ENCODE data around the gene CDK1.

CDK1 gene

GRCh38 chr10:60737242-60737641 lies 41.0 kb upstream of the CDK1 start:
- Histone ChIP-seq H3K4me3 (ENCODE audit: low read length in 2 of 2) (no peak overlapping the region), H3K36me3 (ENCODE audit: control insufficient read depth in 2 of 2, insufficient read depth in 2 of 2, low read length in 2 of 2) (no peaks in the 10 kb centered on the region), H3K27ac (ENCODE audit: low read depth in 2 of 2, low read length in 2 of 2) (no peak overlapping the region), H3K4me1 (ENCODE audit: control insufficient read depth in 2 of 2, insufficient read depth in 2 of 2, low read length in 2 of 2) (peaks cover 0 to under 1% of the 10 kb centered on the region in 2 donors), H3K9ac (ENCODE audit: low read depth in 1 of 2, low read length in 2 of 2) (no peak overlapping the region), H3K27me3 (ENCODE audit: control insufficient read depth in 2 of 2, insufficient read depth in 2 of 2, low read length in 2 of 2) (peaks cover 0 to 2% of the 10 kb centered on the region in 2 donors), H3K9me3 (ENCODE audit: control insufficient read depth in 2 of 2, low read length in 2 of 2) (no peaks in the 10 kb centered on the region)

DNA sequence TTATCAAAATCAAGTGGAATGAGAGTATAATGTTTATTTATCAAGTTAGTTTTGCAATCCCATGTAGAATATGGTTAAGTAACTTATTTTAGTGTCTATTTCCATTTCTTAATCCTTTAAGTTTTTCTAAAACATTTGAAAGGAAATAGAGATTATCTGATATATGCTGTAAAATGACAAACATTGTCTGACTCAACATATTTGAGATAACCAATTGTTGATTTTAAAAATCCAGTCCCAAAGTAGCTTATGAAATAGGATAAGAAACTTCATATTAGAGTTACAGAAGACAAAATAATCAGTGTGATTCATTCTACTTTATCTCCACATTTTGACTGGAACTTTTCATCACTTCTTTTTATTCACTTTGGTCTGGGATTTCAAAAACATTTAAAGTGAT lies 38.7 kb upstream of the CDK1 start:
- H3K27ac ChIP-seq (ENCODE audit: low read depth in 2 of 2, low read length in 2 of 2) = no peak overlapping the region

DNA sequence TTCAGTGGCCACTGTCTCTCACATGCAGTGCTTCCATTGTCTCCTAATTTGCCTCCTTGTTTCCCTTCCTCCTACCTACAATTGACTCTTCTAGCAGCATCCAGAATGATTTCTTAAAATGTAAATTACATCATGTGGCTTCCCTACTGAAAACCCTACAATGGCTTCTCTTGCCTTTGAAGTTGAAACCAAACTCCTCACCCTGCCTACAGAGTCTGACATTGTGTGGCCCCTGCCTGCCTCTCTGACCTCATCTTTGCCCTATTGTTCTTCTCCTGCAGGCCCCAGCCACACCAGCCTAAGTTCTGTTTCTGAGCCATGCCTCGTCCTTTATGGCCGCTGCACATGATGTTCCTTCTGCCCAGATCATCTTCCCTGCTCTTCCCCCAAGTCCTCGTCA lies 35.8 kb upstream of the CDK1 start:
- Histone ChIP-seq H3K27ac (ENCODE audit: low read depth in 2 of 2, low read length in 2 of 2) (no peak overlapping the region), H3K4me1 (ENCODE audit: control insufficient read depth in 2 of 2, insufficient read depth in 2 of 2, low read length in 2 of 2) (no peaks in the 10 kb centered on the region), H3K9ac (ENCODE audit: low read depth in 1 of 2, low read length in 2 of 2) (no peak overlapping the region), H3K27me3 (ENCODE audit: control insufficient read depth in 2 of 2, insufficient read depth in 2 of 2, low read length in 2 of 2) (no peaks in the 10 kb centered on the region), H3K4me3 (ENCODE audit: low read length in 2 of 2) (no peak overlapping the region), H3K9me3 (ENCODE audit: control insufficient read depth in 2 of 2, low read length in 2 of 2) (no peaks in the 10 kb centered on the region), H3K36me3 (ENCODE audit: control insufficient read depth in 2 of 2, insufficient read depth in 2 of 2, low read length in 2 of 2) (no peaks in the 10 kb centered on the region)

More for the DNA sequence above, 38.7 kb upstream of the CDK1 start:
- Histone ChIP-seq H3K9me3 (ENCODE audit: control insufficient read depth in 2 of 2, low read length in 2 of 2) (no peaks in the 10 kb centered on the region), H3K4me3 (ENCODE audit: low read length in 2 of 2) (no peak overlapping the region), H3K9ac (ENCODE audit: low read depth in 1 of 2, low read length in 2 of 2) (no peak overlapping the region), H3K4me1 (ENCODE audit: control insufficient read depth in 2 of 2, insufficient read depth in 2 of 2, low read length in 2 of 2) (no peaks in the 10 kb centered on the region), H3K36me3 (ENCODE audit: control insufficient read depth in 2 of 2, insufficient read depth in 2 of 2, low read length in 2 of 2) (no peaks in the 10 kb centered on the region), H3K27me3 (ENCODE audit: control insufficient read depth in 2 of 2, insufficient read depth in 2 of 2, low read length in 2 of 2) (peaks cover 0 to 2% of the 10 kb centered on the region in 2 donors)

- no peaks in the 10 kb centered on the region for H3K4me1 ChIP-seq (ENCODE audit: control insufficient read depth in 2 of 2, insufficient read depth in 2 of 2, low read length in 2 of 2)
- H3K9ac ChIP-seq (ENCODE audit: low read depth in 1 of 2, low read length in 2 of 2) = no peak overlapping the region
- no peaks in the 10 kb centered on the region for H3K27me3 ChIP-seq (ENCODE audit: control insufficient read depth in 2 of 2, insufficient read depth in 2 of 2, low read length in 2 of 2)
- H3K9me3 ChIP-seq (ENCODE audit: control insufficient read depth in 2 of 2, low read length in 2 of 2) = no peaks in the 10 kb centered on the region
- H3K36me3 ChIP-seq (ENCODE audit: control insufficient read depth in 2 of 2, insufficient read depth in 2 of 2, low read length in 2 of 2) = no peaks in the 10 kb centered on the region
- H3K27ac ChIP-seq (ENCODE audit: low read depth in 2 of 2, low read length in 2 of 2) = no peak overlapping the region
- H3K4me3 ChIP-seq (ENCODE audit: low read length in 2 of 2) = no peak overlapping the region
Observed at GRCh38 chr10:60747817-60748469, 30.3 kb upstream of the CDK1 start.

- no peaks in the 10 kb centered on the region for H3K27me3 ChIP-seq (ENCODE audit: control insufficient read depth in 2 of 2, insufficient read depth in 2 of 2, low read length in 2 of 2)
- H3K27ac ChIP-seq (ENCODE audit: low read depth in 2 of 2, low read length in 2 of 2) = no peak overlapping the region
- H3K4me3 ChIP-seq (ENCODE audit: low read length in 2 of 2) = no peak overlapping the region
- H3K9ac ChIP-seq (ENCODE audit: low read depth in 1 of 2, low read length in 2 of 2) = no peak overlapping the region
- H3K4me1 ChIP-seq (ENCODE audit: control insufficient read depth in 2 of 2, insufficient read depth in 2 of 2, low read length in 2 of 2) = no peaks in the 10 kb centered on the region
- no peaks in the 10 kb centered on the region for H3K9me3 ChIP-seq (ENCODE audit: control insufficient read depth in 2 of 2, low read length in 2 of 2)
- no peaks in the 10 kb centered on the region for H3K36me3 ChIP-seq (ENCODE audit: control insufficient read depth in 2 of 2, insufficient read depth in 2 of 2, low read length in 2 of 2)
Observed at GRCh38 chr10:60753152-60753551, 25.1 kb upstream of the CDK1 start.

GRCh38 chr10:60753817-60754216 lies 24.5 kb upstream of the CDK1 start:
- H3K9ac ChIP-seq (ENCODE audit: low read depth in 1 of 2, low read length in 2 of 2) = no peak overlapping the region
- H3K4me1 ChIP-seq (ENCODE audit: control insufficient read depth in 2 of 2, insufficient read depth in 2 of 2, low read length in 2 of 2) = no peaks in the 10 kb centered on the region
- no peaks in the 10 kb centered on the region for H3K36me3 ChIP-seq (ENCODE audit: control insufficient read depth in 2 of 2, insufficient read depth in 2 of 2, low read length in 2 of 2)
- no peak overlapping the region for H3K4me3 ChIP-seq (ENCODE audit: low read length in 2 of 2)
- no peaks in the 10 kb centered on the region for H3K27me3 ChIP-seq (ENCODE audit: control insufficient read depth in 2 of 2, insufficient read depth in 2 of 2, low read length in 2 of 2)
- no peak overlapping the region for H3K27ac ChIP-seq (ENCODE audit: low read depth in 2 of 2, low read length in 2 of 2)
- H3K9me3 ChIP-seq (ENCODE audit: control insufficient read depth in 2 of 2, low read length in 2 of 2) = no peaks in the 10 kb centered on the region

DNA sequence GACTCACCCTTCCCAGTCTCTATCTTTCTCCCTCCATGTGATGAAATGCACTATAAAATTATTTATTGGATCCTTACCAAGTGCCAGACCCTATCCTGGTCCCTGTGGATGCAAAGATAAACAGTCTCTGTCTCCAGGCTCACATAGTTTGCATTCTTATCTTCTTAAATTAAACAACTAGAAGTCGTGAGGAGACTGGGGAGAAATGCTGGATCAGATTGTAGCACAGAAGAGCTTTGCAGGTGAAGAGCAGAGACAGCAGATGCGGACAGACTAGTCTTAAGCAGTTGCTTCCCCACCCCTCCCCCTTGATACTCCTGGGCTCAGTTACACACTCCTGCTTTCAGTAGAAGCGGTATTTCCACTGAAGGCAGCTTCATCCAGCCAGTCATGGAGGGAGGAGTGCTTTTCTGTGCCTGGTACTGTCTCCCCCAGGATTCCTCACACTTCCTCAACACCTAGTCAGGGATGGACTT lies 20.8 kb upstream of the CDK1 start:
- H3K36me3 ChIP-seq (ENCODE audit: control insufficient read depth in 2 of 2, insufficient read depth in 2 of 2, low read length in 2 of 2) = no peaks in the 10 kb centered on the region
- H3K4me3 ChIP-seq (ENCODE audit: low read length in 2 of 2) = no peak overlapping the region
- H3K27me3 ChIP-seq (ENCODE audit: control insufficient read depth in 2 of 2, insufficient read depth in 2 of 2, low read length in 2 of 2) = no peaks in the 10 kb centered on the region
- no peak overlapping the region for H3K27ac ChIP-seq (ENCODE audit: low read depth in 2 of 2, low read length in 2 of 2)
- no peak overlapping the region for H3K9ac ChIP-seq (ENCODE audit: low read depth in 1 of 2, low read length in 2 of 2)
- no peaks in the 10 kb centered on the region for H3K4me1 ChIP-seq (ENCODE audit: control insufficient read depth in 2 of 2, insufficient read depth in 2 of 2, low read length in 2 of 2)
- H3K9me3 ChIP-seq (ENCODE audit: control insufficient read depth in 2 of 2, low read length in 2 of 2) = no peaks in the 10 kb centered on the region

- H3K9ac ChIP-seq (ENCODE audit: low read depth in 1 of 2, low read length in 2 of 2) = no peak overlapping the region
- H3K27me3 ChIP-seq (ENCODE audit: control insufficient read depth in 2 of 2, insufficient read depth in 2 of 2, low read length in 2 of 2) = no peaks in the 10 kb centered on the region
- no peaks in the 10 kb centered on the region for H3K9me3 ChIP-seq (ENCODE audit: control insufficient read depth in 2 of 2, low read length in 2 of 2)
- no peak overlapping the region for H3K4me3 ChIP-seq (ENCODE audit: low read length in 2 of 2)
- no peaks in the 10 kb centered on the region for H3K4me1 ChIP-seq (ENCODE audit: control insufficient read depth in 2 of 2, insufficient read depth in 2 of 2, low read length in 2 of 2)
- no peak overlapping the region for H3K27ac ChIP-seq (ENCODE audit: low read depth in 2 of 2, low read length in 2 of 2)
- H3K36me3 ChIP-seq (ENCODE audit: control insufficient read depth in 2 of 2, insufficient read depth in 2 of 2, low read length in 2 of 2) = no peaks in the 10 kb centered on the region
Observed at GRCh38 chr10:60759181-60759580, 19.1 kb upstream of the CDK1 start.

- no peaks in the 10 kb centered on the region for H3K9me3 ChIP-seq (ENCODE audit: control insufficient read depth in 2 of 2, low read length in 2 of 2)
- H3K4me1 ChIP-seq (ENCODE audit: control insufficient read depth in 2 of 2, insufficient read depth in 2 of 2, low read length in 2 of 2) = no peaks in the 10 kb centered on the region
- no peak overlapping the region for H3K4me3 ChIP-seq (ENCODE audit: low read length in 2 of 2)
- H3K27ac ChIP-seq (ENCODE audit: low read depth in 2 of 2, low read length in 2 of 2) = no peak overlapping the region
- H3K36me3 ChIP-seq (ENCODE audit: control insufficient read depth in 2 of 2, insufficient read depth in 2 of 2, low read length in 2 of 2) = no peaks in the 10 kb centered on the region
- H3K27me3 ChIP-seq (ENCODE audit: control insufficient read depth in 2 of 2, insufficient read depth in 2 of 2, low read length in 2 of 2) = no peaks in the 10 kb centered on the region
- no peak overlapping the region for H3K9ac ChIP-seq (ENCODE audit: low read depth in 1 of 2, low read length in 2 of 2)
Observed at GRCh38 chr10:60760711-60761210, 17.5 kb upstream of the CDK1 start.

DNA sequence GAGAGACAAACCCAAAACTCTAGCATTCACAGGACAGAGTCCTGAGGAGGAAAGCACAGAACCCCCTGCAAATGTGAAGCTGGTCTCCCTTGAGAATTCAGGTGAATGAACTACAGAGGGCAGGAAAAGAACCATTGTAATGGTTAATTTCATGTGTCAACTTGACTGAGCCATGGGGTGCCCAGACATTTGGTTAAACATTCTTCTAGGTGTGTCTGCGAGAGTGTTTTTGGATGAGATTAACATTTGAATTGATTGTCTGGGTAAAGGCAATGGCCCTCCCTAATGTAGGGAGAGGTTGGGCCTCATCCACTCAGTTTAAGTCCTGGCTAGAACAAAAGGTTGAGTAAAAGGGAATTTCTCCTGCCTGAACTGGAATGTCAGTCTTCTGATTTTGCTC lies 15.7 kb upstream of the CDK1 start:
- no peaks in the 10 kb centered on the region for H3K4me1 ChIP-seq (ENCODE audit: control insufficient read depth in 2 of 2, insufficient read depth in 2 of 2, low read length in 2 of 2)
- no peak overlapping the region for H3K9ac ChIP-seq (ENCODE audit: low read depth in 1 of 2, low read length in 2 of 2)

More for the DNA sequence above, 15.7 kb upstream of the CDK1 start:
- Histone ChIP-seq H3K9me3 (ENCODE audit: control insufficient read depth in 2 of 2, low read length in 2 of 2) (no peaks in the 10 kb centered on the region), H3K27ac (ENCODE audit: low read depth in 2 of 2, low read length in 2 of 2) (no peak overlapping the region), H3K27me3 (ENCODE audit: control insufficient read depth in 2 of 2, insufficient read depth in 2 of 2, low read length in 2 of 2) (no peaks in the 10 kb centered on the region), H3K4me3 (ENCODE audit: low read length in 2 of 2) (no peak overlapping the region), H3K36me3 (ENCODE audit: control insufficient read depth in 2 of 2, insufficient read depth in 2 of 2, low read length in 2 of 2) (no peaks in the 10 kb centered on the region)
